Natural killer cell treated with Interleukin-12 subunit alpha and Interleukin-12 subunit beta and Interleukin-15 and Interleukin-18, amount 100 ng/mL, for 72 hours (primary cell): ENCODE results near the gene KCNJ8. TPM values are rescaled to one million over a fixed set of nuclear protein-coding genes. Genes with fewer than 3 reads are reported as not detected.

ENCODE experiments used
- ATAC-seq, 2 donors: fragments of 150-1000 bp; cut with Tn5 transposase in 1 of 2; sonication (Bioruptor Pico), chemical (Tn5 transposase) in 1 of 2; 2 replicates each; pipeline ENCODE4 v1.10.0; 2021
- DNase-seq: peaks from one replicate; pipeline ENCODE4 v3.0.0; 2022; ENCODE audit warnings: low spot score
- H3K27ac Mint-ChIP-seq, 2 donors: 1 replicate in 1 of 2; 2 replicates in 1 of 2; pipeline ENCODE4 v1.8.0; 2022; ENCODE audit warnings: mixed read lengths in 2 of 2, mild to moderate bottlenecking in 1 of 2, moderate library complexity in 1 of 2
- H3K27me3 Mint-ChIP-seq, 2 donors: 1 replicate in 1 of 2; 2 replicates in 1 of 2; pipeline ENCODE4 v1.8.0; 2022; ENCODE audit warnings: mixed read lengths in 2 of 2
- H3K36me3 Mint-ChIP-seq: one replicate; pipeline ENCODE4 v1.8.0; 2022; ENCODE audit warnings: mixed read lengths
- H3K4me1 Mint-ChIP-seq, 2 donors: 1 replicate in 1 of 2; 2 replicates in 1 of 2; pipeline ENCODE4 v1.8.0; 2022; ENCODE audit warnings: low read depth in 2 of 2, mixed read lengths in 2 of 2, mild to moderate bottlenecking in 1 of 2
- H3K4me3 Mint-ChIP-seq: one replicate; pipeline ENCODE4 v1.8.0; 2022; ENCODE audit warnings: mixed read lengths
- H3K9me3 Mint-ChIP-seq: 2 replicates; pipeline ENCODE4 v1.8.0; 2022; ENCODE audit warnings: mixed read lengths
- total RNA-seq, 2 donors: library from RNA; stranded (reverse); gene quantifications; one replicate each; pipeline ENCODE4 v1.2.3, GENCODE V29; 2022

The KCNJ8 gene
- total RNA-seq, 2 donors from 2014 or later = not detected

GRCh38 chr12:21717767-21718166 lies 56.7 kb downstream of the KCNJ8 start:
- Mint-ChIP-seq H3K9me3 (no peaks in the 10 kb centered on the region), H3K27ac (no peak overlapping the region), H3K36me3 (no peaks in the 10 kb centered on the region), H3K4me3 (no peak overlapping the region), H3K4me1 (no peaks in the 10 kb centered on the region), H3K27me3 (peaks cover 5 to 22% of the 10 kb centered on the region in 2 donors)
- ATAC-seq = no peak
- no peak for DNase-seq

GRCh38 chr12:21715386-21715785 lies 59.1 kb downstream of the KCNJ8 start:
- Mint-ChIP-seq H3K36me3 (no peaks in the 10 kb centered on the region), H3K9me3 (no peaks in the 10 kb centered on the region), H3K4me1 (no peaks in the 10 kb centered on the region), H3K4me3 (no peak overlapping the region), H3K27ac (no peak overlapping the region), H3K27me3 (peaks cover 11 to 22% of the 10 kb centered on the region in 2 donors)
- DNase-seq (no peak), ATAC-seq (no peak)

Other genes starting within 250 kb of the KCNJ8 start
- under 1 TPM in 1 of 2 donors, not detected in 1; 0.61 TPM for gene SPX, start 248.4 kb downstream of the KCNJ8 start, total RNA-seq
- gene GYS2, start 169.9 kb downstream of the KCNJ8 start, total RNA-seq = not detected
- gene LDHB, start 116.9 kb downstream of the KCNJ8 start, total RNA-seq = 100 to 1,000 TPM; 590 to 705 TPM
- gene ABCC9, start 166.7 kb upstream of the KCNJ8 start, total RNA-seq = not detected